HG03196 (cell line): Measurements from ENCODE around the gene ERCC5.

Experiments used
- ATAC-seq: cut with Tn5 transposase; IDR thresholded peaks from one replicate; pipeline ENCODE4 v1.9.1; 2021; ENCODE audit not compliant: unreplicated experiment

The ERCC5 gene

GRCh38 chr13:102839462-102839861 lies 6.4 kb upstream of the ERCC5 start:
- ATAC-seq: no peak

- peak; percentile 15 for ATAC-seq
Measured at GRCh38 chr13:102845289-102845629, 573 bp upstream of the ERCC5 start.

- ATAC-seq: peak; percentile 42
Measured at GRCh38 chr13:102846261-102847015, 606 bp downstream of the ERCC5 start.

GRCh38 chr13:102847272-102848234 lies 1.7 kb downstream of the ERCC5 start:
- ATAC-seq: no peak

- ATAC-seq: no peak
Measured at GRCh38 chr13:102848956-102849355, 3.1 kb downstream of the ERCC5 start.

GRCh38 chr13:102852556-102852955 lies 6.7 kb downstream of the ERCC5 start:
- ATAC-seq: no peak

- ATAC-seq: no peak
Measured at GRCh38 chr13:102854675-102855074, 8.8 kb downstream of the ERCC5 start.

GRCh38 chr13:102856557-102856956 lies 10.7 kb downstream of the ERCC5 start:
- ATAC-seq: no peak

- no peak for ATAC-seq
Measured at GRCh38 chr13:102862624-102863210, 16.9 kb downstream of the ERCC5 start.

GRCh38 chr13:102863590-102863989 lies 17.8 kb downstream of the ERCC5 start:
- no peak for ATAC-seq

- ATAC-seq: no peak
Measured at GRCh38 chr13:102868366-102868936, 22.6 kb downstream of the ERCC5 start.

GRCh38 chr13:102869948-102870676 lies 24.3 kb downstream of the ERCC5 start:
- no peak for ATAC-seq

GRCh38 chr13:102870677-102871415 lies 25.0 kb downstream of the ERCC5 start:
- ATAC-seq: peak; percentile 53

GRCh38 chr13:102872131-102872530 lies 26.3 kb downstream of the ERCC5 start:
- ATAC-seq: no peak

- no peak for ATAC-seq
Measured at GRCh38 chr13:102872531-102872930, 26.7 kb downstream of the ERCC5 start.

GRCh38 chr13:102873653-102874052 lies 27.8 kb downstream of the ERCC5 start:
- ATAC-seq: no peak

GRCh38 chr13:102875256-102875655 lies 29.4 kb downstream of the ERCC5 start:
- no peak for ATAC-seq

GRCh38 chr13:102877303-102877702 lies 31.5 kb downstream of the ERCC5 start:
- no peak for ATAC-seq

- ATAC-seq: no peak
Measured at GRCh38 chr13:102878481-102878880, 32.6 kb downstream of the ERCC5 start.
